SK-N-SH treated with all-trans-retinoic acid at 6 μM for 48 hours (cell line): ENCODE results near the gene HLTF.

Experiments
- ATAC-seq: fragments of 200-7000 bp; cut with Tn5 transposase; 3 replicates; pipeline ENCODE4 v1.9.1; 2020; ENCODE audit warnings: mild to moderate bottlenecking, moderate library complexity
- ARNTL ChIP-seq: fragments of 450-650 bp; formaldehyde crosslinking; IDR thresholded peaks from 2 replicates; pipeline ENCODE4 v1.5.0; 2020; ENCODE audit warnings: low read depth, mild to moderate bottlenecking, moderate library complexity, borderline replicate concordance
- BACH2 ChIP-seq: fragments of 250-450 bp; sonication (Bioruptor Pico); IDR thresholded peaks from 2 replicates; pipeline ENCODE4 v1.9.0; 2021; ENCODE audit warnings: mild to moderate bottlenecking, borderline replicate concordance
- CREB5 ChIP-seq: fragments of 250-450 bp; sonication (Bioruptor Pico); IDR thresholded peaks from 2 replicates; pipeline ENCODE4 v1.5.1; 2020; ENCODE audit warnings: low read depth, mild to moderate bottlenecking, moderate library complexity
- CSDC2 ChIP-seq: fragments of 250-450 bp; sonication (Bioruptor Pico); IDR thresholded peaks from 2 replicates; pipeline ENCODE4 v1.5.0; 2020; ENCODE audit warnings: mild to moderate bottlenecking, moderate library complexity
- CSRNP3 ChIP-seq: fragments of 250-450 bp; sonication (Bioruptor Pico); IDR thresholded peaks from 2 replicates; pipeline ENCODE4 v1.5.1; 2021; ENCODE audit warnings: mild to moderate bottlenecking, moderate library complexity
- GLIS3 ChIP-seq: fragments of 250-450 bp; sonication (Bioruptor Pico); IDR thresholded peaks from 2 replicates; pipeline ENCODE4 v1.5.0; 2020; ENCODE audit warnings: mild to moderate bottlenecking, moderate library complexity
- ISL1 ChIP-seq: fragments of 250-450 bp; sonication (Bioruptor Pico); IDR thresholded peaks from 2 replicates; pipeline ENCODE4 v2.1.2; 2022; ENCODE audit warnings: mild to moderate bottlenecking, moderate library complexity
- OSR1 ChIP-seq: fragments of 250-450 bp; sonication (Bioruptor Pico); IDR thresholded peaks from 2 replicates; pipeline ENCODE4 v1.8.0; 2022; ENCODE audit warnings: moderate library complexity, mild to moderate bottlenecking, inconsistent platforms
- PATZ1 ChIP-seq: fragments of 250-450 bp; sonication (Bioruptor Pico); IDR thresholded peaks from 2 replicates; pipeline ENCODE4 v1.8.0; 2020; ENCODE audit warnings: mild to moderate bottlenecking, moderate library complexity, borderline replicate concordance
- POU6F1 ChIP-seq: fragments of 250-450 bp; sonication (Bioruptor Pico); IDR thresholded peaks from 2 replicates; pipeline ENCODE4 v1.8.0; 2021; ENCODE audit warnings: low read depth, mild to moderate bottlenecking, moderate library complexity, borderline replicate concordance
- PPARA ChIP-seq: fragments of 250-450 bp; sonication (Bioruptor Pico); IDR thresholded peaks from 2 replicates; pipeline ENCODE4 v1.5.0; 2020; ENCODE audit warnings: mild to moderate bottlenecking, borderline replicate concordance
- RARB ChIP-seq: fragments of 250-450 bp; sonication (Bioruptor Pico); IDR thresholded peaks from 2 replicates; pipeline ENCODE4 v1.8.0; 2021; ENCODE audit warnings: mild to moderate bottlenecking, moderate library complexity
- SNAI2 ChIP-seq: fragments of 250-450 bp; sonication (Bioruptor Pico); IDR thresholded peaks from 2 replicates; pipeline ENCODE4 v1.5.0; 2020; ENCODE audit warnings: mild to moderate bottlenecking, moderate library complexity
- TCF4 ChIP-seq: fragments of 250-450 bp; sonication (Bioruptor Pico); IDR thresholded peaks from 2 replicates; pipeline ENCODE4 v1.8.0; 2021; ENCODE audit warnings: mild to moderate bottlenecking, moderate library complexity, borderline replicate concordance
- TOX ChIP-seq: fragments of 250-450 bp; sonication (Bioruptor Pico); IDR thresholded peaks from 2 replicates; pipeline ENCODE4 v1.8.0; 2021; ENCODE audit warnings: mild to moderate bottlenecking, moderate library complexity, borderline replicate concordance
- ZC3H10 ChIP-seq: fragments of 250-450 bp; sonication (Bioruptor Pico); IDR thresholded peaks from 2 replicates; pipeline ENCODE4 v1.5.1; 2021; ENCODE audit warnings: mild to moderate bottlenecking, moderate library complexity
- ZFP3 ChIP-seq: fragments of 250-450 bp; sonication (Bioruptor Pico); IDR thresholded peaks from 2 replicates; pipeline ENCODE4 v1.5.0; 2020; ENCODE audit warnings: mild to moderate bottlenecking, moderate library complexity
- ZFP30 ChIP-seq: fragments of 450-650 bp; formaldehyde crosslinking; IDR thresholded peaks from 2 replicates; pipeline ENCODE4 v1.5.0; 2022; ENCODE audit warnings: mild to moderate bottlenecking, moderate library complexity
- ZNF565 ChIP-seq: fragments of 450-650 bp; formaldehyde crosslinking; conservative IDR thresholded peaks from 2 replicates; pipeline ENCODE4 v1.5.0; 2020; ENCODE audit warnings: low read depth, mild to moderate bottlenecking, moderate library complexity
- ZNF70 ChIP-seq: fragments of 450-650 bp; formaldehyde crosslinking; IDR thresholded peaks from 2 replicates; pipeline ENCODE4 v1.5.0; 2020; ENCODE audit warnings: mild to moderate bottlenecking, moderate library complexity
- ZNF8 ChIP-seq: fragments of 450-650 bp; formaldehyde crosslinking; IDR thresholded peaks from 2 replicates; pipeline ENCODE4 v1.5.0; 2020; ENCODE audit warnings: mild to moderate bottlenecking, moderate library complexity

The HLTF gene

GRCh38 chr3:149005416-149005815 is 80.9 kb downstream of the HLTF start:
- ATAC-seq: peak; percentile 91
- TF ChIP-seq ISL1 (CRISPR knock-in tag) (0 out of 2 replicates have a peak, but pooled peaks have one; percentile 18), ZC3H10 (no peak)
- TF ChIP-seq, all 23 proteins: peak for 1

- peak; percentile 25; the same call in 2 of the 3 replicates for ATAC-seq
- TF ChIP-seq GLIS3 (CRISPR knock-in tag) (no peak), ZFP3 (CRISPR knock-in tag) (no peak), CSDC2 (no peak), ZNF565 (CRISPR knock-in tag) (no peak), OSR1 (CRISPR knock-in tag) (no peak), ARNTL (CRISPR knock-in tag) (no peak), ZNF70 (CRISPR knock-in tag) (no peak), TOX (CRISPR knock-in tag) (no peak), POU6F1 (CRISPR knock-in tag) (no peak), CREB5 (CRISPR knock-in tag) (no peak), PPARA (CRISPR knock-in tag) (no peak), ZFP30 (no peak), SNAI2 (CRISPR knock-in tag) (no peak), BACH2 (CRISPR knock-in tag) (no peak), CSRNP3 (CRISPR knock-in tag) (no peak), ZNF8 (CRISPR knock-in tag) (no peak)
Measured at GRCh38 chr3:149004622-149005021, 81.7 kb downstream of the HLTF start.

- no peak for ATAC-seq
- TF ChIP-seq ISL1 (CRISPR knock-in tag) (no peak), BACH2 (CRISPR knock-in tag) (no peak), CREB5 (CRISPR knock-in tag) (no peak), ZNF565 (CRISPR knock-in tag) (no peak)
Measured at GRCh38 chr3:149003653-149004305, 82.6 kb downstream of the HLTF start.

GRCh38 chr3:149001727-149002126 is 84.6 kb downstream of the HLTF start:
- no peak for ATAC-seq
- TF ChIP-seq PATZ1 (CRISPR knock-in tag): no peak
- no peak for TF ChIP-seq CSRNP3 (CRISPR knock-in tag)
- TF ChIP-seq TCF4 (CRISPR knock-in tag): no peak
- no peak for TF ChIP-seq ARNTL (CRISPR knock-in tag)
- no peak for TF ChIP-seq CSDC2
- TF ChIP-seq SNAI2 (CRISPR knock-in tag): no peak
- no peak for TF ChIP-seq RARB
- TF ChIP-seq ZFP3 (CRISPR knock-in tag): no peak
- TF ChIP-seq, all 23 proteins: peak for 0
